Fibroblast of skin of back (primary cell): ENCODE results near the gene PSMD1.
"Not testable (repeated sequence)": the region's sequence is repeated elsewhere in the genome, so short reads cannot be mapped to it uniquely, and the experiment has no call there.

Experiments used
- DNase-seq: peaks from one replicate; pipeline ENCODE4 v3.0.0-alpha.2; 2013

PSMD1 gene

GRCh38 chr2:231187736-231188505 lies 131.3 kb downstream of the PSMD1 start:
- DNase-seq: peak; percentile 71

DNA sequence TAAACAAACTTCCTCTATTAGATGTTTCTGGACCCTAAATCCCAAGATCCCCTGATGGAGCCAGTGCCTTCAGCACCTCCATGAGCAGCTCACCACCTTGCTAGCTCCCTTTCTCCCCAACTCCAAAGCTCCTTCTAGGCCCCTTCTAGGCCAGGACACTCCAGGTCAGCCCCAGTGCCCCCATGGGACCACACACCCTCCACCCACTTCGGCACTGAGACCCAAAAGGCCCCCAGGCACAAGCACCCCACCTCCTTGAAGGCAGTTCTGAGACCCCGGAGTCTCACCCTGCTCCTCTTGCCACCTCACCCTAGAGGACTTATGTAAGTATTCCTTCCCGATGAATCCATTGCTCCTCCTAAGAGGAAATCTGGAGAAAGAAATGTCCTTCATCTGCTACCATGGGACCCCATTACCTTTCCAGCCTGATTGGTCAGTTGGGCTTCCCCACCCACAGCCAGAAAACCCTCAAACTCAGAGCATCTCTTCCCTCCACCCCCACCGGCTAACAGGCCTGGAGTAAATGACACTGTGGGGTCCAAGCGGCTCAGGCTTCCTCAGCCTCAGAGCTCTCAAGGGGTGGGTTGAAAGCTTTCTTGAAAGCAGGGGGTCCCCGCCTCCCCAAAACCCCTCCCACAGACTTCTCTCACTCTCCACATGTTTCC lies 132.0 kb downstream of the PSMD1 start:
- no peak for DNase-seq

DNA sequence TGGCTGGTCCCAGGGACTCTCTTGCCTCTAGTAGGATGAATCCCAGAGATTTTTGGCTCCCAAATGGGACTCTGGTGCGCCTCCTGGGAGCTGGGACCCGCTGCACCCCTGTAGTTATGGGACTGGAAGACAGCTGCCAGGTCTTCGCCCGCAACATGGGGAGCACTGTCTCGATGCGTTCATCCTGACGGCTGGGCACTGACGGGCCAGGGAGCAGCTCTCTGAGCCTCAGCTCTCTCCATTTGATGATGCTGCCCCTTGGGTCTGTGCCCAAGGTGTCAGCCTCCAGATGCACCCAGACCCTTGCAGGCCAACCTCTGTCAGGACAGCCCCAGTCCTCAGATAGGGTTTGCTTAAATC lies 132.5 kb downstream of the PSMD1 start:
- no peak for DNase-seq

- no peak for DNase-seq
Observed at GRCh38 chr2:231189571-231190495, 133.2 kb downstream of the PSMD1 start.

DNA sequence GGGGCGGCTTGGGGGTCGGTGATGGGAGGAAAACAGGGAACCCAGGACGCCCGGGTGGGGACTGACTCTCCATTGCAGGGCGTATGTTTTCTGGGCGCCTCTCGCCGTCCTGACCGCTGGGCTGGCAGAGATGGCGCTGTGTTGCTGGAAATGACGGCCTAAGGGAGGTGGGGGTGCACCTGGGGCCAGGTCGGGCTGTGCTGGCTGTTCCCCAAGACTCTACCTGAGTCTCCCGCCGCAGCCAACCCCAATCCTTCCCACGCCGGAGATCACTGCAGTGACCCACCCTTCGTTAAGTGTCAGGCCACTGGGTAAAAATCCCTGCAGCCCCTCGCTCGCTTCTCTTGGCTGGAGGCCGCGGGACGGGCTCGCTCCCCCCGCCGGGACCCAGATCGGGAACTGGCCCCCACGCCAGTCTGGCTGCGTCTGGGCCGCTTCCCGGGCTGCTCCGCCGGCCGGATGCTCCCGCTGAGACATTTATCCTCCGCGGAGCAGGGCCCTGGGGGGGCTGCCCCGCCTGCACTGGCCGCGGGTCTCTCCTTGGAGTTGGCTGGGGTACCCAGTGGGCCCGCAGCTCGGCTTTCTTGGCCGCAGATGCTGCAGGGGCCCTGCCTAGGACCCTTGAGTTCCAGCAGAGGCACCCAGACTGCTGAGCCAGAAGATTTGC lies 134.0 kb downstream of the PSMD1 start:
- peak; percentile 54 for DNase-seq

- DNase-seq: peak; percentile 81
Observed at GRCh38 chr2:231191896-231192872, 135.5 kb downstream of the PSMD1 start.

- DNase-seq: no peak
Observed at GRCh38 chr2:231193216-231193615, 136.5 kb downstream of the PSMD1 start.

DNA sequence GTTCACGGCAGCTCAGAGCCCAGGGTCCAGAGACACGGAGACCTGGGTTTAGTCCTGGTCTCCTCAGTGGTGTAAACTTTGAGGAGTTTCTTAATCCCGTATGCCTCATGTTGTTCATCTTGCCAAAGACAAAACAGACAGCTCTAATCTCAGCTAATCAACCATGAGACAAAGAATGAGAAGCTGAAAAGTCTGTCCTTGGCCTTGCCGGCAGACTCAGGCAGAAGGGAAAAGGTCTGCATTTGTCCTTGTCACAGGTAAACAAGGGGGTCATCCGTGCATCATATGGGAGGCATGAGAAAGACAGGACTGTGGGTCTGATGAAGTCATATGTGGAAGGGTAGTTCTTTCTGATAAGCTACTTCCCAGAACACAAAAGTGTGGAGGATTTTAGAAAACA lies 139.9 kb downstream of the PSMD1 start:
- no peak for DNase-seq

GRCh38 chr2:231197196-231197595 lies 140.5 kb downstream of the PSMD1 start:
- not testable (repeated sequence) for DNase-seq

- no peak for DNase-seq
Observed at GRCh38 chr2:231197706-231198290, 141.1 kb downstream of the PSMD1 start.

- DNase-seq: peak; percentile 69
Observed at GRCh38 chr2:231198291-231199173, 141.9 kb downstream of the PSMD1 start, which contains the start of gene ARMC9. Gene ARMC9 (plus strand): TSS chr2:231198631. CDS start chr2:231206239, 7,608 bp downstream.

DNA sequence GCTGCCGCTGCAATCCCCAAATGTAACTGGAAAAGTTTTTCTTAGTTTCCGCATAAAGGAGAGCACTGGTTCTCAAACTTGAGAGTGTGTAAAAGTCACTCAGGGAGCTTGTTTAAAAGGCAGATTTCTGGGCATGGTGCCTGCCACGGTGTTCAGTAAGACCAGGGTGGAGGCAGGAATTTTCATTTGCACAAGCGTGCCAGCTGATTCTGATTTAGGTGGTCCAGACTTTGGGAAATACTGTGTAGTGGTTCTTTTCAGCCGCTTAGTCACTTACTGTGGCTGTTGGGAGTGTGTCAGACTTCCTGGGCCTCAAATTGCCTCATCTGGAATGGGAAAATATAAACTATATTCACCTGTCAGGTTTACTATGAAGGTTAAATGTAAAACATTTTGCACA lies 142.6 kb downstream of the PSMD1 start:
- peak; percentile 38 for DNase-seq

DNA sequence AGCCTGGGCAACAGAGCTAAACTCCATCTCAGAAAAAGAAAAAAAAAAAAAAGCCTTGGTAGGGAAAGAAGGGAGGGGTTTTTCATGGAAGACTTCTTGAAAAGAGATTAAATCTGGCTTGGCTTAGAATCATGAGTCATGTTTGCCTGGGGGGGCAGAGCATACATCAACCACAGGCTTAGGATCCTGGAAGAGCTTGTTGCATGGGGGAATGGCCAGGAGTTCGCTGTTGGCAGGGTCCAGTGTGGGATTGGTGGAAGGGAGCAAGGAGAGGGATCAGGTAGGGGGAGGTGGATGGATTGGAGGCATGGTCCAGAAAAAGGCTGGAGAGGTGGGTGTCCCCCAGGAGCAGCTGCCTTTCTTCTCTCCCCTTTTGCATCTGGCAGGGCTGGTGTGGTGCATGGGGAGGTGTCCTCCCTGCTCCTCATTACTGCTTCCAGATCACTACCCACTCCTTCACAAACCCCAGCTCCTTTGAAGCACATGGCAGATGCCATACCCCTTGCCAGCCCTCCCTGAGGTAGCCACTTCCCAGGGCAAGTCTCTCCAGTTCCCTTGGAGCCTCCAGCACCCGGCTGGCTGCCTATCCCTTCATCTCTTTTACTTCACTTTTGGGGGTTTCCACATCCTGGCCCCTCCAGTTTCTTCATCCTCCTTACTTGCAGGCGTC lies 144.3 kb downstream of the PSMD1 start:
- peak; percentile 59 for DNase-seq

DNA sequence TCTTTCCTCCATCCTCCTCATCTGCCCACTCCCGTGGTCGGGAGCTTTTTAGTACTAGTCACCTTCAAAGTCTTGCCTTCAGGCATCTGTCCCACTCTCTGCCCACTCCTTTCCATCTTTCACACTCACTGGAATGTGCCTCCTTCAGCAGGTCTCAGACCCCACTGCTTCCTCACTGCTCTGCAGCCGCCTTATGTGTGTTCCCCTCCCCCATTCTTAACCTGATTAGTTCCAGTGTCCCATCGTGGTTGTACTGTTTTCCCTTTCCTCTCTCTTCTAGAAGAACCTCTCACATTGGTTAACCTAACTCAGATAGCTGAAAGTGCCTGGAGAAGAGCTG lies 144.8 kb downstream of the PSMD1 start:
- DNase-seq: no peak

DNA sequence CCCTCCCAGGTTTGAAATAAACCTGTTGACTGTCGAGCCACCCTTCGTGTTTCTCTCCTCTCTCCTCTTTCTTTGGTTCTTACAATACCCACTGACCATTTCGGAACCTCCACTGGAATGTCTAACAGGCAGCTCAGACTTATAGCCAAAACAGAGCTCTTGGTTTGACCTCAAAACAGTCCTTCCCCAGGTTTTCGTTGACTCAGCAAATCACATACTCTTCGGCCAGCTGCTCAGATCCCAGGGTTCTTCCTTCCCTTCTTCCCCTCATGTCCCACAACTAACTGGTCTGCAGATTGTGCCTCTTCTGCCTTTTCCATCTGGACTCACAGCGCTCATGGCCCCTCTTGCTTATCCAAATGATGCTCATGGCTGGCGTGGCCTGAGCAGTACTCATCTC lies 146.4 kb downstream of the PSMD1 start:
- DNase-seq: no peak

GRCh38 chr2:231204146-231204545 lies 147.5 kb downstream of the PSMD1 start:
- DNase-seq: no peak

DNA sequence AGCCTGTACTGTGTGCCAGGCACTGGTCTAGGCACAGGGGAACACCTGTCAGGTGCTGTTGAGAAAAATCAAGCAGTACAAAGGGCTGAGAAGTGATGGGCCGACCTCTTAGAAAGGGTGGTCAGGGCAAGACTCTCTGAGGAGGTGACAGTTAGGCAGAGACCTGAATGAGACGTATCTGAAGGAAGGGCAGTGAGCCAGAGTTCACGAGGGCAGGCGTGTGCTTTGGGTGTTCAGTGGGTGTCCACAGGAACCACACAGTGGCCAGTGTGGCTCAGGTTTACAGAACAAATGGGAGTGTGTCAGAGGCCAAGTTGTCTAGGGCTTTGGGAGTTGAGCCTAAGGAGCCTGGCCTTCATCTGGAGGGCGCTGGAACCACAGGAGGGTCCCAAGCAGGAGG lies 147.9 kb downstream of the PSMD1 start:
- no peak for DNase-seq

DNA sequence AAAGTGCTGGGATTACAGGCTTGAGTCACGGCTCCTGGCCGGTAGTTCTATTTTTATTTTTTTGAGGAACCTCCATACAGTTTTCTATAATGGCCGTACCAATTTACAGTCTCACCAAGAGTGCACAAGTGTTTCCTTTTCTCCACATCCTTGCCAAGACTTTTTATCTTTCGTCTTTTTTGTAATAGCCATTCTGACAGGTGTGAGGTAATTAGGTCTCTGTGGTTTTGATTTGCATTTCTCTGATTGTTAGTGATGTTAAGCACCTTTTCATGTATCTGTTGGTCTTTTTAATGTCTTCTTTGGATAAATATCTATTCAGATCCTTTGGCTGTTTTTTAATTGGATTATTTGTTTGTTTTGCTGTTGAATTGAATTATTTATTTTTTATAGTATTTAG lies 151.1 kb downstream of the PSMD1 start:
- DNase-seq: no peak

GRCh38 chr2:231210782-231211181 lies 154.1 kb downstream of the PSMD1 start:
- DNase-seq: no peak
